OCI-M1 (cell line): Measurements from ENCODE around the gene MS4A13.
"Not testable (repeated sequence)": the region's sequence is repeated elsewhere in the genome, so short reads cannot be mapped to it uniquely, and the experiment has no call there.

Experiments
- DNase-seq: peaks from one replicate; lab custom pipeline; 2025; lab: John Stamatoyannopoulos, UW

MS4A13 gene

GRCh38 chr11:60515144-60515855 lies at the start of gene MS4A13:
Gene MS4A13 (plus strand): TSS chr11:60515392. CDS start chr11:60518084, 2,692 bp downstream.
- DNase-seq: no peak

- no peak for DNase-seq
Measured at GRCh38 chr11:60468829-60469228, 46.4 kb upstream of the MS4A13 start.

GRCh38 chr11:60469723-60470122 lies 45.5 kb upstream of the MS4A13 start:
- DNase-seq: peak; percentile 13

- no peak for DNase-seq
Measured at GRCh38 chr11:60477035-60477445, 38.2 kb upstream of the MS4A13 start.

- peak; percentile 78 for DNase-seq
Measured at GRCh38 chr11:60482361-60482760, 32.8 kb upstream of the MS4A13 start.

GRCh38 chr11:60485987-60486386 lies 29.2 kb upstream of the MS4A13 start:
- DNase-seq: peak; percentile 82

GRCh38 chr11:60492488-60493009 lies 22.6 kb upstream of the MS4A13 start, which contains the start of gene MS4A12:
Gene MS4A12 (plus strand): TSS chr11:60492778. CDS start chr11:60497319, 4,541 bp downstream.
- no peak for DNase-seq

GRCh38 chr11:60493454-60493853 lies 21.7 kb upstream of the MS4A13 start:
- no peak for DNase-seq

- DNase-seq: no peak
Measured at GRCh38 chr11:60498399-60498798, 16.8 kb upstream of the MS4A13 start.

- DNase-seq: no peak
Measured at GRCh38 chr11:60498853-60499252, 16.3 kb upstream of the MS4A13 start.

- DNase-seq: no peak
Measured at GRCh38 chr11:60500276-60500910, 14.8 kb upstream of the MS4A13 start.

- no peak for DNase-seq
Measured at GRCh38 chr11:60502221-60502775, 12.9 kb upstream of the MS4A13 start.

- peak; percentile 87 for DNase-seq
Measured at GRCh38 chr11:60504219-60504905, 10.8 kb upstream of the MS4A13 start.

GRCh38 chr11:60509609-60510008 lies 5.6 kb upstream of the MS4A13 start:
- DNase-seq: not testable (repeated sequence)

- DNase-seq: not testable (repeated sequence)
Measured at GRCh38 chr11:60510209-60510608, 5.0 kb upstream of the MS4A13 start.

GRCh38 chr11:60511393-60511792 lies 3.8 kb upstream of the MS4A13 start:
- no peak for DNase-seq

- DNase-seq: no peak
Measured at GRCh38 chr11:60512651-60513225, 2.5 kb upstream of the MS4A13 start.

- DNase-seq: no peak
Measured at GRCh38 chr11:60513496-60514460, 1.4 kb upstream of the MS4A13 start.

GRCh38 chr11:60528465-60528864 lies 13.3 kb downstream of the MS4A13 start:
- DNase-seq: no peak

GRCh38 chr11:60528934-60529333 lies 13.7 kb downstream of the MS4A13 start:
- peak; percentile 53 for DNase-seq
